Activated CD8-positive, alpha-beta T cell treated with anti-CD3 and anti-CD28 coated beads, Interleukin-2, amount 10 ng/mL, durations not matched to agents 7 days and 5 days (primary cell): ENCODE data around the gene PATJ. TPM values are rescaled to one million over a fixed set of nuclear protein-coding genes. Genes with fewer than 3 reads are reported as not detected.
"Not testable (repeated sequence)": the region's sequence is repeated elsewhere in the genome, so short reads cannot be mapped to it uniquely, and the experiment has no call there.

Experiments
- ATAC-seq: fragments of 150-1000 bp; cut with Tn5 transposase; one replicate; pipeline ENCODE4 v1.10.0; 2021; ENCODE audit warnings: moderate library complexity
- CTCF ChIA-PET: fragments of 350-600 bp; sonication (Branson Sonifier 250); formaldehyde crosslinking; loops from one replicate; lab custom pipeline; 2021; ENCODE audit warnings: antibody characterized with exemption; lab: Charles Lee
- POLR2A ChIA-PET: fragments of 350-600 bp; sonication (Branson Sonifier 250); formaldehyde crosslinking; loops from one replicate; lab custom pipeline; 2021; ENCODE audit warnings: antibody characterized with exemption; lab: Charles Lee
- DNase-seq: peaks from one replicate; pipeline ENCODE4 v3.0.0-alpha.2; 2020
- H3K27ac Mint-ChIP-seq: one replicate; pipeline ENCODE4 v1.8.0; 2021; ENCODE audit warnings: mild to moderate bottlenecking, mixed read lengths
- H3K27me3 Mint-ChIP-seq: one replicate; pipeline ENCODE4 v1.8.0; 2021; ENCODE audit warnings: low read depth, mixed read lengths
- H3K36me3 Mint-ChIP-seq: one replicate; pipeline ENCODE4 v1.8.0; 2021; ENCODE audit warnings: low read depth, mixed read lengths
- H3K4me1 Mint-ChIP-seq: one replicate; pipeline ENCODE4 v1.8.0; 2021; ENCODE audit warnings: low read depth, mixed read lengths
- H3K4me3 Mint-ChIP-seq: one replicate; pipeline ENCODE4 v1.8.0; 2021; ENCODE audit warnings: mild to moderate bottlenecking, mixed read lengths
- H3K9me3 Mint-ChIP-seq: one replicate; pipeline ENCODE4 v1.8.0; 2022; ENCODE audit warnings: mixed read lengths; ENCODE audit not compliant: insufficient read depth
- total RNA-seq, 2 experiments: library from RNA; stranded (reverse); gene quantifications; one replicate each; pipeline ENCODE4 v1.2.3, GENCODE V29; 2021

Gene PATJ
- total RNA-seq, 2 experiments from 2014 or later: 8.8 to 10.9 TPM

GRCh38 chr1:61956016-61956645, 213.9 kb downstream of the PATJ start:
- H3K36me3 Mint-ChIP-seq: no peaks in the 10 kb centered on the region
- H3K9me3 Mint-ChIP-seq: no peaks in the 10 kb centered on the region
- DNase-seq: no peak
- no peaks in the 10 kb centered on the region for H3K4me1 Mint-ChIP-seq
- no peak overlapping the region for H3K27ac Mint-ChIP-seq
- POLR2A ChIA-PET: no interaction called here
- no peak overlapping the region for H3K4me3 Mint-ChIP-seq
- CTCF ChIA-PET: no interaction called here
- H3K27me3 Mint-ChIP-seq: no peaks in the 10 kb centered on the region
- no peak for ATAC-seq

GRCh38 chr1:61956784-61957183, 214.5 kb downstream of the PATJ start:
- DNase-seq (no peak), ATAC-seq (no peak)
- Mint-ChIP-seq H3K36me3 (no peaks in the 10 kb centered on the region), H3K9me3 (no peaks in the 10 kb centered on the region), H3K27ac (no peak overlapping the region), H3K27me3 (no peaks in the 10 kb centered on the region), H3K4me3 (no peak overlapping the region), H3K4me1 (no peaks in the 10 kb centered on the region)
- POLR2A ChIA-PET: no interaction called here
- CTCF ChIA-PET: no interaction called here

- ATAC-seq: no peak
- ChIA-PET POLR2A (no interaction called here), CTCF (no interaction called here)
- H3K4me1 Mint-ChIP-seq: no peaks in the 10 kb centered on the region
- H3K27ac Mint-ChIP-seq: no peak overlapping the region
- no peak overlapping the region for H3K4me3 Mint-ChIP-seq
- no peak for DNase-seq
- H3K27me3 Mint-ChIP-seq: no peaks in the 10 kb centered on the region
- H3K9me3 Mint-ChIP-seq: no peaks in the 10 kb centered on the region
- no peaks in the 10 kb centered on the region for H3K36me3 Mint-ChIP-seq
These were observed 218.7 kb downstream of the PATJ start for GRCh38 chr1:61961009-61961408.

- Mint-ChIP-seq H3K27me3 (no peaks in the 10 kb centered on the region), H3K36me3 (no peaks in the 10 kb centered on the region), H3K4me3 (no peak overlapping the region), H3K9me3 (no peaks in the 10 kb centered on the region), H3K27ac (no peak overlapping the region), H3K4me1 (no peaks in the 10 kb centered on the region)
- ATAC-seq: no peak
- POLR2A ChIA-PET: no interaction called here
- DNase-seq: no peak
- CTCF ChIA-PET: no interaction called here
These were observed 220.4 kb downstream of the PATJ start for GRCh38 chr1:61962631-61963030.

GRCh38 chr1:61966450-61967225, 224.4 kb downstream of the PATJ start:
- H3K27me3 Mint-ChIP-seq, ATAC-seq, H3K36me3 Mint-ChIP-seq, H3K4me3 Mint-ChIP-seq, H3K27ac Mint-ChIP-seq, H3K9me3 Mint-ChIP-seq, CTCF ChIA-PET, DNase-seq, POLR2A ChIA-PET, H3K4me1 Mint-ChIP-seq: not testable (repeated sequence)

GRCh38 chr1:61967750-61968149, 225.5 kb downstream of the PATJ start:
- no peaks in the 10 kb centered on the region for H3K4me1 Mint-ChIP-seq
- H3K36me3 Mint-ChIP-seq: no peaks in the 10 kb centered on the region
- no peak overlapping the region for H3K4me3 Mint-ChIP-seq
- CTCF ChIA-PET: no interaction called here
- ATAC-seq (no peak), DNase-seq (no peak)
- no peaks in the 10 kb centered on the region for H3K9me3 Mint-ChIP-seq
- POLR2A ChIA-PET: no interaction called here
- no peaks in the 10 kb centered on the region for H3K27me3 Mint-ChIP-seq
- no peak overlapping the region for H3K27ac Mint-ChIP-seq

- DNase-seq: no peak
- Mint-ChIP-seq H3K36me3 (no peaks in the 10 kb centered on the region), H3K4me3 (no peak overlapping the region), H3K27me3 (no peaks in the 10 kb centered on the region), H3K9me3 (no peaks in the 10 kb centered on the region), H3K4me1 (no peaks in the 10 kb centered on the region), H3K27ac (no peak overlapping the region)
- ChIA-PET CTCF (no interaction called here), POLR2A (no interaction called here)
- ATAC-seq: no peak
These were observed 226.6 kb downstream of the PATJ start for GRCh38 chr1:61968869-61969268.

- H3K9me3 Mint-ChIP-seq: no peaks in the 10 kb centered on the region
- CTCF ChIA-PET: interaction anchor here (1.4 kb wide), 1 partner anchor 122 kb away, joined by 3 read pairs; no protein-coding TSS in a partner anchor
These were observed 231.0 kb downstream of the PATJ start for GRCh38 chr1:61973100-61973837.

GRCh38 chr1:61975638-61976037, 233.4 kb downstream of the PATJ start:
- ChIA-PET POLR2A (no interaction called here), CTCF (interaction anchor here (1.3 kb wide), 1 partner anchor 8 kb away, joined by 3 read pairs; no protein-coding TSS in a partner anchor)
- H3K9me3 Mint-ChIP-seq: no peaks in the 10 kb centered on the region
- no peak for DNase-seq
- ATAC-seq: no peak
- H3K4me3 Mint-ChIP-seq: no peak overlapping the region
- H3K27ac Mint-ChIP-seq: no peak overlapping the region
- no peaks in the 10 kb centered on the region for H3K27me3 Mint-ChIP-seq
- no peaks in the 10 kb centered on the region for H3K4me1 Mint-ChIP-seq
- H3K36me3 Mint-ChIP-seq: no peaks in the 10 kb centered on the region

More at GRCh38 chr1:61973100-61973837, 231.0 kb downstream of the PATJ start:
- no peaks in the 10 kb centered on the region for H3K36me3 Mint-ChIP-seq
- H3K4me1 Mint-ChIP-seq: no peaks in the 10 kb centered on the region
- POLR2A ChIA-PET: no interaction called here
- DNase-seq: no peak
- H3K27ac Mint-ChIP-seq: no peak overlapping the region
- no peak overlapping the region for H3K4me3 Mint-ChIP-seq
- no peaks in the 10 kb centered on the region for H3K27me3 Mint-ChIP-seq
- ATAC-seq: no peak

GRCh38 chr1:61976566-61976965, 234.3 kb downstream of the PATJ start:
- ATAC-seq (no peak), DNase-seq (no peak)
- no peaks in the 10 kb centered on the region for H3K27me3 Mint-ChIP-seq
- no peaks in the 10 kb centered on the region for H3K4me1 Mint-ChIP-seq
- no peaks in the 10 kb centered on the region for H3K36me3 Mint-ChIP-seq
- POLR2A ChIA-PET: no interaction called here
- H3K4me3 Mint-ChIP-seq: no peak overlapping the region
- CTCF ChIA-PET: no interaction called here
- no peaks in the 10 kb centered on the region for H3K9me3 Mint-ChIP-seq
- no peak overlapping the region for H3K27ac Mint-ChIP-seq

- Mint-ChIP-seq H3K27ac (no peak overlapping the region), H3K4me1 (peaks cover 5% of the 10 kb centered on the region), H3K36me3 (no peaks in the 10 kb centered on the region), H3K4me3 (no peak overlapping the region), H3K27me3 (no peaks in the 10 kb centered on the region), H3K9me3 (no peaks in the 10 kb centered on the region)
- ATAC-seq: no peak
- no peak for DNase-seq
- ChIA-PET CTCF (no interaction called here), POLR2A (no interaction called here)
These were observed 236.5 kb downstream of the PATJ start for GRCh38 chr1:61978796-61979195.

GRCh38 chr1:61979729-61980128, 237.4 kb downstream of the PATJ start:
- ATAC-seq: no peak
- no peaks in the 10 kb centered on the region for H3K9me3 Mint-ChIP-seq
- H3K27ac Mint-ChIP-seq: no peak overlapping the region
- H3K4me1 Mint-ChIP-seq: peaks cover 5% of the 10 kb centered on the region
- no peak for DNase-seq
- ChIA-PET POLR2A (no interaction called here), CTCF (no interaction called here)
- no peak overlapping the region for H3K4me3 Mint-ChIP-seq
- H3K27me3 Mint-ChIP-seq: no peaks in the 10 kb centered on the region
- no peaks in the 10 kb centered on the region for H3K36me3 Mint-ChIP-seq
